ENCODE results near the gene NHERF2.
"Not testable (repeated sequence)": the region's sequence is repeated elsewhere in the genome, so short reads cannot be mapped to it uniquely, and the experiment has no call there.

The NHERF2 gene

GRCh38 chr16:2031081-2031577, 4.4 kb downstream of the NHERF2 start:
- TF ChIP-seq CTCF (IDR thresholded peaks at IDR 0.05): no peak
- H3K36me3 Mint-ChIP-seq (ENCODE audit: low read depth): no peaks in the 10 kb centered on the region
- H3K4me1 Mint-ChIP-seq: peaks cover 25% of the 10 kb centered on the region
- H3K27me3 Mint-ChIP-seq (ENCODE audit: low read depth, poor library complexity): peaks cover 26% of the 10 kb centered on the region
- no peak for DNase-seq
- no peak overlapping the region for H3K4me3 Mint-ChIP-seq
- H3K27ac Mint-ChIP-seq: no peak overlapping the region
- H3K9me3 Mint-ChIP-seq: no peaks in the 10 kb centered on the region

- Mint-ChIP-seq H3K27ac (no peak overlapping the region), H3K4me1 (peaks cover 26% of the 10 kb centered on the region), H3K9me3 (no peaks in the 10 kb centered on the region), H3K4me3 (no peak overlapping the region), H3K36me3 (ENCODE audit: low read depth) (no peaks in the 10 kb centered on the region), H3K27me3 (ENCODE audit: low read depth, poor library complexity) (peaks cover 24% of the 10 kb centered on the region)
- no peak for DNase-seq
- no peak for TF ChIP-seq CTCF (IDR thresholded peaks at IDR 0.05)
These were observed 5.8 kb downstream of the NHERF2 start for GRCh38 chr16:2032285-2033056.

GRCh38 chr16:2033057-2033908, 6.6 kb downstream of the NHERF2 start:
- Mint-ChIP-seq H3K36me3 (ENCODE audit: low read depth) (no peaks in the 10 kb centered on the region), H3K4me1 (peaks cover 32% of the 10 kb centered on the region), H3K4me3 (no peak overlapping the region), H3K27me3 (ENCODE audit: low read depth, poor library complexity) (peaks cover 16% of the 10 kb centered on the region), H3K27ac (no peak overlapping the region), H3K9me3 (no peaks in the 10 kb centered on the region)
- no peak for TF ChIP-seq CTCF (IDR thresholded peaks at IDR 0.05)
- DNase-seq: peak; percentile 62

DNA sequence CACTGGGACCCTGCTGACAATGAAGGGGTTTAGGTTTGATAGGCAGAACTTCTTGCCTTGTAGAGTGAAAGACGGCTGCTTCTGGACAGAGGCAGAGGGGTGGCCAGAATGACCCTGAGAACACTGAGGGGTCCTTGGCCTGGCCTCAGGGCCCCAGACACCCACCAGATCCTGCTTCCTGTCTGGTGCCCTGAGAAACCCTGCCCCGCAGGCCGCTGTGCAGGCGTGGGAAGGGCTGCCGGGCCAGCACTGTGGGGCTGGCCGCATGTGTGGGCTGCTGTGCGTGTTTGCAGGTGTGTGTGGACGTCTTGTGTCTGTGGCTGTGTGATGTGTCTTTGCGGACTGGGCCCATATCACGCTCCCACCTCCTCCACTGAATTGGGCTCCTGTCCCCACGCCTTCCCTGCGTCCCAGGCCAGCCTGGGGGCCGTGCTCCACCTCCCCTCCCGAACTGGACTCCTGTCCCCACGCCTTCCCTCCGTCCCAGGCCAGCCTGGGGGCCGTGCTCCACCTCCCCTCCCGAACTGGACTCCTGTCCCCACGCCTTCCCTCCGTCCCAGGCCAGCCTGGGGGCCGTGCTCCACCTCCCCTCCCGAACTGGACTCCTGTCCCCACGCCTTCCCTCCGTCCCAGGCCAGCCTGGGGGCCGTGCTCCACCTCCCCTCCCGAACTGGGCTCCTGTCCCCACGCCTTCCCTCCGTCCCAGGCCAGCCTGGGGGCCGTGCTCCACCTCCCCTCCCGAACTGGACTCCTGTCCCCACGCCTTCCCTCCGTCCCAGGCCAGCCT, 7.4 kb downstream of the NHERF2 start:
- not testable (repeated sequence) for DNase-seq; H3K27ac Mint-ChIP-seq; H3K36me3 Mint-ChIP-seq (ENCODE audit: low read depth); H3K9me3 Mint-ChIP-seq; H3K27me3 Mint-ChIP-seq (ENCODE audit: low read depth, poor library complexity); H3K4me3 Mint-ChIP-seq
- peaks cover 34% of the 10 kb centered on the region for H3K4me1 Mint-ChIP-seq

DNA sequence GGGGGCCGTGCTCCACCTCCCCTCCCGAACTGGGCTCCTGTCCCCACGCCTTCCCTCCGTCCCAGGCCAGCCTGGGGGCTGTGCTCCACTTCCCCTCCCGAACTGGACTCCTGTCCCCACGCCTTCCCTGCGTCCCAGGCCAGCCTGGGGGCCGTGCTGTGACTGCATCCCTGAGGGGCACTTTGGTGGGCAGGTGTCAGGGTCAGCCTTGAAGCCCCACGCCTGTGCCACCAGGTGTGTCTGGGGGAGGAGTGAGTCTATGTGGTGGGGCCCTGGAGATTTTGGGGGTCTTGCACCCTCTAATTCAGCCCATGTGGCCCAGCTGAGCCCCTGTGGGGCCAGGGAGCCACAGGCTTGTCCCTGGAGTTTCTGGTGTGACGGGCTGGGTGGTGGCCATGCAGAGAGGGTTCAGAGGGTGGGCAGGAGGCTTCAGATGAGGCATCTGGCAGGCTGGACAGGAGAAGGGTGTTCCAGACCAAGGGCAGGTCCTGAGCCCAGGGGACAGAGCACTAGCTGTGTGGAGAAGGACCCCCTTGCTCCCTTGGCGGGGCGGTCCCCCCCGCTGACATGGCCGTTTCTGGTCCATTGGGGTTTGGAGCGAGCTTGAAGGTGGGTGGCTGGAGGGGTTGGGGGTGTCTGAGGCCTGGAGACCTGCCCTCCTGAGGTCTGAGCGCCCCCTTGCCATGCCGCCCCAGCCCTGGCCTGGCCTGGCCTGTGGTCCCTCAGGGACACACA, 8.2 kb downstream of the NHERF2 start:
- DNase-seq: no peak
- Mint-ChIP-seq H3K4me1 (peaks cover 40% of the 10 kb centered on the region), H3K27ac (peak overlapping the region; percentile 51), H3K27me3 (ENCODE audit: low read depth, poor library complexity) (peaks cover 2% of the 10 kb centered on the region), H3K9me3 (no peaks in the 10 kb centered on the region), H3K4me3 (no peak overlapping the region), H3K36me3 (ENCODE audit: low read depth) (no peaks in the 10 kb centered on the region)
- no peak for TF ChIP-seq CTCF (IDR thresholded peaks at IDR 0.05)
